Measurements from ENCODE around the gene SLC16A9.

Gene SLC16A9

DNA sequence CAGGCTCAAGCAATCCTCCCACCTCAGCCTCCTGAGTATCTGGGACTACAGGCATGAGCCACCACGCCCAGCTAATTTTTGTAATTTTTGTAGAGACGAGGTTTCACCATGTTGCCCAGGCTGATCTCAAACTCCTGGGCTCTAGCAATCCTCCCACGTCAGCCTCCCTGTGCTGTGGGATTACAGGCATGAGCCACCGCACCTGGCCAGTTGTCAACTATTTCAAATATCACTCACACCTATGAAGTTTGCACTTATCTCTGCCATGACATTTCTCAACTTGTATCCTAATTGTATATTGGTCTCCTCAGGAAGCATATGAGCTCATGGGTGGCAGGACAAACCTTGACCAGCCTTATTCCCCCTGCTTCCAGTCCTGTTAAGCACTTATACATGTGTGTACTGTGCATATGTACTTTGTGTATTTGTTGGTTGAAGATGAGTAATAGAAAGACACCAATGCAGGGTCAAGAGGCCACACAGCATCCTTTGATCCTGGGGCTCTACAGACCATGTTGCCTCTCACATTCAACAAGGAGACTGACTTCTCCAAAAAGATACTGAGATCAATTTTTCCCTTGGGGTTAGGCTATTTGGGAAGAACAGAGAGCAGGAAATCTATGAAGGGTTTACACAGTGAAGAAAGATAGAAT, 82.2 kb downstream of the SLC16A9 start:
- DNase-seq, result no peak

DNA sequence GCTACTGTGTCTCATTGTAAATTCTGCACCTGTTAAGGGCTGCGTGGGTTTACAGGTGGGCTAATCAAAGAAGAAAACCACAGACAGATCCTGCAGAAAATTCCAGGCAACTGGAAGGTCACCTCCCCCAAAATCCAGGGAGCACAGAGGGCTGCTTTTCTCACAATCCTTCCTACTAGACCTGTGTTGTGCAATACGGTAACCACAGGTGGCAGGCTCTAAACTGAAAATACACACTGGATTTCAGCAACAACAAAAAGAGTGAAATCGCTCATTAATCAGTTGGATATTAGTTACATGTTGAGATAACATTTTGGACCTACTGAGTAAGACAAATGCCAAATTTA, 83.2 kb downstream of the SLC16A9 start:
- no peak for DNase-seq

DNA sequence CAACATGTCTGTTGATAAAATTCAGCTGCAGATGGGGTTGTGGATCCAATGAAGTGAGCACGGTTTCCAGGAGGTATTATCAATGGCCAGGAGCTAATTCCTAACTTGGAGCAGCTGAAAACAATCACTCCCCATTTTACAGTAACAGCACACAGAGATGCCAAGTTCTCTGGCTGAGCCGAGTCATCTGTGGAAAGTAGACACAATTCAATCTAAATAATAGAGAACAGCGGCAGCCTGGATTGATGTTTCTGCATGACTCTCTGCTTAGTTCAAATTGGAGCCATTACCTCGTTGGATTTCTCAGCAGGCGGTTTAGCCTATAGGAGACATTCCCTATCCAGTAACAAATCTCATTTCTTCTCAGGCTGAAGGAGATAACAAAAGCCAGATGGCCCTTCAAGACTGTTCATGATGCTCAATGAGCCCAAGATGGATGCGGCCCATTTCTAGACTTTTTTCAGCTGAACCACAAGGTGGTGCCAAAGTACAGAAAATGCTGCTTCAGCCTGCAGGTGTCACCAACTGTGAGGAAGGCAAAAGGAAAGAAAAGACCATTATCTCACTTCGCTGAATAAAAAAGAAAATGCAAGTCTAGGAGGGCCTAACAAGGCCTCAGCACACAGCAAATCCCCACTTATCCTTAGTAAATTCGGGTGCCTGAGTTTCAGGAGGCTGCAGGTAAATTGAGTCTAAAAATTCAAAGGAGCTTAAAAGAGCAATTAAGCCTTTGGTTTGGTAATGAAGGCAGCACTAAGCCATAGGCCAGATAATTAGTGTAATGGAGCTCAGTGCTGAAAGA, 83.7 kb downstream of the SLC16A9 start:
- DNase-seq, result peak; percentile 52 to 82

DNA sequence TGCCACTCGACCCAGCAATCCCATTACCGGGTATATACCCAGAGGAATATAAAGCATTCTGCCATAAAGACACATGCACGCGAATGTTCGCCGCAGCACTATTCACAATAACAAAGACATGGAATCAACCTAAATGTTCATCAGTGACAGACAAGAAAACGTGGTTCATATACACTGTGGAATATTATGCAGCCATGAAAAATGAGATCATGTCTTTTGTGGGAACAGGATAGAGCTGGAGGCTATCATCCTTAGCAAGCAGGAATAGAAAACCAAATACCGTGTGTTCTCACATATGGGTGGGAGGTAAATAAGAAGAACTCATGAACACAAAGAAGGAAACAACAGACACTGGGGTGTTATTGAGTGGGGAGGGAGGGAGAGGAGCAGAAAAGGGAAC, 84.7 kb downstream of the SLC16A9 start:
- DNase-seq, result no peak

DNA sequence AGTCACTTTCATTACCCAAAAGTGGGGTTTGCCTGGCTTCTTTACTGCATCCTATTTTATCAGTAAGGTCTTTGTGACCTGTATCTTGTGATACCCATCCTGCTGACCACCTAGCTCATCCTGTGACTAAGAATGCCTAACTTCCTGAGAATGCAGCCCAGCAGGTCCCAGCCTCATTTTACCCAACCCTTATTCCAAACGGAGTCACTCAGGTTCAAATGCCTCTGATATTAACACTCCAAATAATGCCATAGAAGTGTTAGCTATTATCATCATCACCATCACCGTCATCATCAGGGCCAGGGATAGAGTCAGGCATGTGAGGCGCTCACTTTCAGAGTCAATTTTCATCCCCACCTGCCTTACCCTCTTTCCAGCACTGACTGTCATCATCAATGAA, 85.5 kb downstream of the SLC16A9 start:
- DNase-seq, result no peak

DNA sequence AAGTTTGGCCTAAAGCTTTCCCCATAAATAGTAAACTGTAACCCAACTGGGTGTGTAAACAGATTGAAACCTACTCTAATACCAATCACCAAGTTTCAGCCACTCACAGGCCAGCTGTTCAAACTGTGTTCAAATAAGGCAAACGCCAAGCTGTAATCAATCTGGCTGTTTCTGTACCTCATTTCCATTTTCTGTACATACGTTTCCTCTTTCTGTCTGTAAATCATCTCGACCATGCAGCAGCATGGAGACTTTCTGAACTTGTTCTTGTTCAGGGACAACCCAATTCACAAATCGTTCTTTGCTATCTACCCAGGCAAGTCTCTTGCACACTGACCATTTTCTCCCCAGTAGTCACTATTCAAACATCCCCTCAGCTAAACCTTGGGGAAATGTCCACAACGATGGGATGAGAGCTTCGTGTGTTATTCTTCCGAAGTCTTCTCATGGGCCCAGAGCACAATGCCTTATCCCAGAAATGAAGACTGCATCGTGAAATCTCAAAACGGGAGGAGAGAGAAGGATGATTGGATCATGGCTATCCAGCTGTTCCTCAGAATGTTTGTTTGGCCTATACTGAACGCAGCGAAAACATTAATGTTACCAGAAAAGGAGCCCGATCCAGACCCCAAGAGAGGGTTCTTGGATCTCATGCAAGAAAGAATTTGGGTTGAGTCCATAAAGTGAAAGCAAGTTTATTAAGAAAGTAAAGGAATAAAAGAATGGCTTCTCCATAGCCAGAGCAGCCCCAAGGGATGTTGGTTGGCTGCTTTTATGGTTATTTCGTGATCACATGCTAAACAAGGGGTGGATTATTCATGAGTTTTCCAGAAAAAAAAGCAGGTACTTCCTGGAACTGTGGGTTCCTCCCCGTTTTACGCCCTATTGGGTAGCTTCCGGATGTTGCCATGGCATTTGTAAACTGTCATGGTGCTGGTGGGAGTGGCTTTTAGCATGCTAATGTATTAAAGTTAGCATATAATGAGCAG, 86.2 kb downstream of the SLC16A9 start:
- DNase-seq, result peak in 1 of 2 experiments; percentile 0

DNA sequence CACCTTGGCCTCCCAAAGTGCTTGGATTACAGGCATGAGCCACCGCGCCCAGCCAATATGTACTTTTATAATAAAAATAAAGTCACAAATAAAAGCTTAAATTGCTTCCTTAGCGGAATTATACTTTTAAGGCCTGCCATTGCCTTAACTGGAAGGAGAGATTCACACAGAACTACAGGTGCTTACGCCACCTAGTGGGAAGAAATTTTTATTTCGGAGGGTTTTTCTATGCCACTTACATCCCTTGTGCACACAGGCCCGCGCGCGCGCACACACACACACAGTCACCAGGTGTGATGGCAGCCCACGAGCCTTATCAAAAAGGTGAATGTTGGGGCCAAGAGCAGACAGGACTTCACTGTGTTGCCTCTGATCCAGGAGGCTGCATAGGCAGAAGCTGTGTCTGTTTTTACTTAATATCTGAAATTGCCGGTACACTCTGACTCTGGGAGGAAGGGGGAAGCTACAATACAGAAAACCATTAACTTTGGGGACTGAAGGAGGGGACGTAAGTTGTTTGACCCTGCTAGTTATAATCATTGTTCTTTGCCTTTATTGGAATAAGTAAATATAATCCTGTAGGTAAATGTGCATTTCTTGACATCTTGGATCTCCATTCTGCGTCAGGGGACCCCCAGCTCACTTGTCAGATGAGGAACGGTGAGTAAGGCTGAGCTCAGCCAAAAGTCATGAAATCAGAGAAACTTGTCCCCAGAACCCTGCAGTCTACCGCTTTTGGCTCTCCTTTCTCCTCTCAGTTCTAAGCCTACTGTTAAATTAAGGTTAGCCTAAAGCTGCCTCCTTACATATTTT, 87.1 kb downstream of the SLC16A9 start:
- DNase-seq, result peak; percentile 1 to 64

DNA sequence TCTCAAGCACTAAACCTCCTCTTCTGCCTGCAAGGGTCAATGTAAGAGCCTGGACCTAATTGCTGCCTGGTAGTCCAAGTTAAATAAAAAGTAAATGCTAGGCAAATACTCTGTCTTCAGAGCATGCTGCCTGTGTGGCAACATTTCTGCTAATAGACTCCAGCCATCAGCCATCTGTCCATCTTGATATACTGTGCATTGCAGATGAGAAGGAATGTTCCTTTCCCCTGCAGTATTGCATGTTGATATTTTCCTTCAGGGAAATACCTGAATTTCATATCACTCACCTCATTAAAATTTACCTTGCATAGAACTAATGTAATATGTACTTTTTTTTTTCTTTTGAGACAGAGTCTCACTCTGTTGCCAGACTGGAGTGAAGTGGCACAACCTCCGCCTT, 87.9 kb downstream of the SLC16A9 start:
- DNase-seq, result no peak

DNA sequence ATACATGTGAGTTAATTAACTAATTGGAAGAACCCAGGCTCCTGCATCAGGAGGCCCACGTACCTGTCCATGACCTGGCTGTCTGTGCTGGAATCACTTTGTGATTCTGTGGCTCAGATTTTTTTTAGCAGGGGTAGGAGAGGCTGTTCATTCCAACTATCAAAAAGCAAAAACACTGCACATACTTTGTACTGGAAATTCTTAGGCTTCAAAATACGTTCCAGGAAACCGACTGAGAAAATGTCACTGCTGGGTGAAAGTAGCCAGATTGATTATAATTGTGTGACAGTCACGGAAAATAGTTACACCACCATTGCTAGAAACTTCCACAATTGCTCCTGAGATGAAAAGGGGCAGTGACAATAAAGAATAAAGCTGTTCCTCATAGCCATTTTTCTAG, 91.0 kb downstream of the SLC16A9 start:
- no peak for DNase-seq

DNA sequence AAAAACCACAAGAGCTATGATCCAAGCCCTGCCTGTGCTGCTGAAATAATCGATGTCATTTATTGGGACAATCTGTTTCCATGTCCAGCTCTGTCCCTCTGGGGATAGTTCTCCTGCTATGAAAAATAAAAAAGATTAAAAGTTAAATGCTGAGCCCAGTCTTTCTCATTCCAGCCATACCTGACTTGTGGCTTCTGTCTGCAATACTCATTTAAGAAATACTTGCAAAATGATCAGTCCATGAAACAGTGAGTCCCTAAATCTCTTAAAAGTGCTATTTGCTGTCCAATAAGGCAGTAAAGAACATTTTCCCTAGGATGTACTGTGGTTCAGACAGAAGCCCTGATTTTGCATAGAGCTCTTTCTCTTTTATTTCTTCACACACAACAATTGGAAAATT, 91.7 kb downstream of the SLC16A9 start:
- DNase-seq, result no peak

DNA sequence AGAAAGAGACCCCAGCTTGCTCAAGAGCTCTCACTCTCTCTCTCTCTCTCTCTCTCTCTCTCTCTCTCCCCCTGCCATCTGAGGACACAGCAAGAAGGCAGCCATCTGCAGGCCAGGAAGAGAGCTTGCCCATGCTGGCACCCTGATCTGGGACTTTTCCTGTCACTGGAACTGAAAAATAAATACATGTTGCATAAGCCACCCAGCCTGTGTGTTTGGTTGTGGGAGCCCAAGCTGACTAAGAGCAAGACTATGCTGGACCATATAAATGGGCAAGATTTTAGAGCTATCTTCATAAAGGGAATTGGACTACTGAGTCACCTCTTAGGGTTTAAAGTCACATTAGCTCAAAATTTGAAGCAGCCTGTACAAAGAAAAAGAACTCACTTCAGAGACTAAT, 98.6 kb downstream of the SLC16A9 start:
- no peak for DNase-seq

DNA sequence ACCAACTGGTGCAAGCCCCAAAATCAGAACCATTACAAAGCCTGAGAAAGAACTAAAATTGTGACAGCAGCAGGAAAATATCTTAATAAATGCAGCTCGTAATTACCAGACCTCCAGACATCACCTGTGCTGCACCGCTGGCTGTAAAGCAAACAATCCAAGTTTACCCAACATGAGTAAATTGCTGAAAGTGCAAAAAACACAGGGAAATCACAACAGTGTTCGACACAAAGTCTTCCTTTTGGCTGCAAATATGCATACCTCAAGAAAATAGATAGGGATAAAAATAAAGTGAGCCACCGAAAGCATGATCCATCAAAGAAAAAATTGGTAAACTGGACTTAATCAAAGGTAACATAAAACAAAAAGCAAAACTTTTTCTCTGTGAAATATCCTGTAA, 101.7 kb downstream of the SLC16A9 start:
- DNase-seq, result no peak

DNA sequence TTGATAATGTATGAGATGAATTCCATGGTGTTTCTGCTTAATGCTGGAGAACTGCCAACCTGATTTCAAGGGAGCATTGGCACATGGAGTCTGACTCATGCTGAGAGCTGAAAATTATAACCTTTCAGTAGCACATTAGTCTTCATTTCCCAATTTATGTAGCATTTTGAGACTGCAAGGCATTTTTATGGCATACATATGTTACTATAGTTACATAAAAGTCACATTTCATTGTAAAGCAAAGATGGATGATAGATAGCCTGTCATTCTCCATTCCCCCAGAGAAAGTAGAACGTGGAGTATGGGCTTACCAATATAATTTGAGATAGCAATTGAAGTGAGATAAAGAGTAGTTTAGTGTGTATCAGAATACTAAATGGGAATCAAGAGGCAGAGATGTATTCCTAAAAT, 103.1 kb downstream of the SLC16A9 start:
- DNase-seq, result no peak

DNA sequence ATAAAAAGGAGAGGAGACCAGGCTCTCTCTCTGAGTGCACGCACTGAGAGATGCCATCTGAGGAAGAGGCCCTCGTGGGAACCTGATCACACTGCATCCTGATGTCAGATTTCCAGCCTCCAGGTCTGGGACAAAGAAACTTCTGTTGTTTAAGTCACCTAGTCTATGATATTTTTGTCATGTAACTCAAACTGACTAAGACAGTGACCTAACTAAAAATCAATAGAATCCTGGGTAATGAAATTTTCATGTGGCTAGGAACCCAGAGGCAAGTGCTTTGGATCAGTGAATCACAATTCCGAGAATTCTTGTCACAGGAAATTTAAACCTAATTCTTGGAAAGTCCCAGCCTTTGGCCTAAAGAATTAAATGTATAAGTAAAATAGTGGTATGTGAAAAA, 107.7 kb downstream of the SLC16A9 start:
- DNase-seq, result no peak

Measured in NCI-H524 (cell line).